Endothelial cell of umbilical vein (primary cell): ENCODE measurements around the gene SLC16A8.

Source experiments
- EZH2 ChIP-seq: IDR thresholded peaks from 2 replicates; pipeline ENCODE4 v1.6.1; 2012; ENCODE audit warnings: borderline replicate concordance, low read depth, mild to moderate bottlenecking, moderate library complexity, low read length, inconsistent platforms; ENCODE audit not compliant: severe bottlenecking
- FOS ChIP-seq: IDR thresholded peaks from 2 replicates; pipeline ENCODE4 v1.6.1; 2011; ENCODE audit warnings: mild to moderate bottlenecking, low read length, moderate library complexity, borderline replicate concordance; ENCODE audit not compliant: insufficient read depth
- GATA2 ChIP-seq: IDR thresholded peaks from 2 replicates; pipeline ENCODE4 v1.7.0; 2011; ENCODE audit warnings: low read depth, mild to moderate bottlenecking, moderate library complexity, mixed read lengths, low read length; ENCODE audit not compliant: insufficient read length, insufficient read depth
- JUN ChIP-seq: IDR thresholded peaks from 2 replicates; pipeline ENCODE4 v1.6.1; 2011; ENCODE audit warnings: borderline replicate concordance, low read depth; ENCODE audit not compliant: insufficient read length, insufficient read depth
- MYC ChIP-seq: IDR thresholded peaks from one replicate; pipeline ENCODE4 v1.6.1; 2011; ENCODE audit warnings: mild to moderate bottlenecking, low read depth, low read length
- POLR2A ChIP-seq: IDR thresholded peaks from 2 replicates; pipeline ENCODE4 v1.6.1; 2012; ENCODE audit warnings: low read depth, mild to moderate bottlenecking, control low read depth, low read length
- POLR2AphosphoS5 ChIP-seq: IDR thresholded peaks from 2 replicates; pipeline ENCODE4 v1.6.1; 2012; ENCODE audit warnings: low read depth, mild to moderate bottlenecking, control low read depth, low read length, moderate library complexity; ENCODE audit not compliant: insufficient read depth
- TF ChIP-seq, protein P1 (sequence below), 2 donors: IDR thresholded peaks; 1 replicate in 1 of 2; 2 replicates in 1 of 2; pipeline ENCODE4 v1.5.1; 2011; ENCODE audit warnings: low read length in 2 of 2, mild to moderate bottlenecking in 2 of 2, moderate library complexity in 2 of 2, control low read depth in 1 of 2, inconsistent platforms in 1 of 2, low read depth in 1 of 2; ENCODE audit not compliant: insufficient read depth in 1 of 2; ENCODE audit errors: extremely low read depth in 1 of 2
- TF ChIP-seq, protein P2 (sequence below): IDR thresholded peaks from 2 replicates; pipeline ENCODE4 v1.6.1; 2011; ENCODE audit not compliant: insufficient read depth, insufficient read length

DNA sequence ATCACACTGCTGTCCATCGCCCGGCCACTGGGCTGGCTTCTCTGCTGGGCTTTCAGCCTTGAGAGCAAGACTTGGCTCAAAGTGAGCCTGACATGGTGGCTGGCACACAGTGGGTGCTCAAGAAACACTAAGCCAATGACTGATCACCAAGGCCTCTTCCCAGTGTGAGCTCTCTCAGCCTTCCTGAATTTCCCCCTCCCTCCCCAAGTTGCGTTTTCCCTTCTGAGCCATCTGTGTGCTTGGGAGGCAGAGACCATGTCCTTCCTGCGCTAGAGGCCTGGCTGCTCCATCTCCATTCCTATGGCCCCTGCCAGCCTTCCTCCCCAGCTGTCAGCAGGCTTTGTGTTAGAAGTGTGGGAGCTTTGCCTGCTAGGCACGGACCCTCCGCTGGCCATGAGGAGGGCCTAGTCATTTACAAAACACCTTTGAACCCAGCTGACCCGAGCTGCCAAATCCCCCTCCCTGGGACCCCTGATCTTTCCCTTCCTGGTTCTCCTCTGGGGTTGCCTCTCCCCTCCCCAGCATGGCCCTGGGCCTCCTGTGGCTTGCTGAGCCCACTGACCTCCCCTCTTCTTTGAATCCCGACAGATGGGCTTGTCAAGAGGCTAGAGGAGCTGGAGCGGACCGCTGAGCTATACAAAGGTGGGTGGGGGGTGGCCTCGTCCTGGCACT is 13.6 kb downstream of the SLC16A8 start:
- TF ChIP-seq, protein P1, sequence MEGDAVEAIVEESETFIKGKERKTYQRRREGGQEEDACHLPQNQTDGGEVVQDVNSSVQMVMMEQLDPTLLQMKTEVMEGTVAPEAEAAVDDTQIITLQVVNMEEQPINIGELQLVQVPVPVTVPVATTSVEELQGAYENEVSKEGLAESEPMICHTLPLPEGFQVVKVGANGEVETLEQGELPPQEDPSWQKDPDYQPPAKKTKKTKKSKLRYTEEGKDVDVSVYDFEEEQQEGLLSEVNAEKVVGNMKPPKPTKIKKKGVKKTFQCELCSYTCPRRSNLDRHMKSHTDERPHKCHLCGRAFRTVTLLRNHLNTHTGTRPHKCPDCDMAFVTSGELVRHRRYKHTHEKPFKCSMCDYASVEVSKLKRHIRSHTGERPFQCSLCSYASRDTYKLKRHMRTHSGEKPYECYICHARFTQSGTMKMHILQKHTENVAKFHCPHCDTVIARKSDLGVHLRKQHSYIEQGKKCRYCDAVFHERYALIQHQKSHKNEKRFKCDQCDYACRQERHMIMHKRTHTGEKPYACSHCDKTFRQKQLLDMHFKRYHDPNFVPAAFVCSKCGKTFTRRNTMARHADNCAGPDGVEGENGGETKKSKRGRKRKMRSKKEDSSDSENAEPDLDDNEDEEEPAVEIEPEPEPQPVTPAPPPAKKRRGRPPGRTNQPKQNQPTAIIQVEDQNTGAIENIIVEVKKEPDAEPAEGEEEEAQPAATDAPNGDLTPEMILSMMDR (IDR thresholded peaks at IDR 0.05; ENCODE audit: extremely low read depth in 1 of 2, insufficient read depth in 1 of 2, low read depth in 1 of 2, low read length in 2 of 2) = no peak
- TF ChIP-seq MYC (no peak), JUN (no peak), POLR2A (no peak), POLR2AphosphoS5 (no peak), FOS (no peak), EZH2 (no peak), GATA2 (no peak)
- TF ChIP-seq, protein P2, sequence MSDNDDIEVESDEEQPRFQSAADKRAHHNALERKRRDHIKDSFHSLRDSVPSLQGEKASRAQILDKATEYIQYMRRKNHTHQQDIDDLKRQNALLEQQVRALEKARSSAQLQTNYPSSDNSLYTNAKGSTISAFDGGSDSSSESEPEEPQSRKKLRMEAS = no peak
